Measurements from ENCODE around the gene IP6K2.
"Not testable (repeated sequence)": the region's sequence is repeated elsewhere in the genome, so short reads cannot be mapped to it uniquely, and the experiment has no call there.

Gene IP6K2

GRCh38 chr3:48725185-48725855 is 8.3 kb upstream of the IP6K2 start:
- DNase-seq (ENCODE audit: low read depth): not testable (repeated sequence)

GRCh38 chr3:48723725-48724124 is 6.7 kb upstream of the IP6K2 start:
- DNase-seq (ENCODE audit: low read depth): no peak

- DNase-seq (ENCODE audit: low read depth): not testable (repeated sequence)
Measured at GRCh38 chr3:48723293-48723692, 6.3 kb upstream of the IP6K2 start.

- DNase-seq (ENCODE audit: low read depth): peak; percentile 4
Measured at GRCh38 chr3:48716508-48716981, 476 bp downstream of the IP6K2 start.

DNA sequence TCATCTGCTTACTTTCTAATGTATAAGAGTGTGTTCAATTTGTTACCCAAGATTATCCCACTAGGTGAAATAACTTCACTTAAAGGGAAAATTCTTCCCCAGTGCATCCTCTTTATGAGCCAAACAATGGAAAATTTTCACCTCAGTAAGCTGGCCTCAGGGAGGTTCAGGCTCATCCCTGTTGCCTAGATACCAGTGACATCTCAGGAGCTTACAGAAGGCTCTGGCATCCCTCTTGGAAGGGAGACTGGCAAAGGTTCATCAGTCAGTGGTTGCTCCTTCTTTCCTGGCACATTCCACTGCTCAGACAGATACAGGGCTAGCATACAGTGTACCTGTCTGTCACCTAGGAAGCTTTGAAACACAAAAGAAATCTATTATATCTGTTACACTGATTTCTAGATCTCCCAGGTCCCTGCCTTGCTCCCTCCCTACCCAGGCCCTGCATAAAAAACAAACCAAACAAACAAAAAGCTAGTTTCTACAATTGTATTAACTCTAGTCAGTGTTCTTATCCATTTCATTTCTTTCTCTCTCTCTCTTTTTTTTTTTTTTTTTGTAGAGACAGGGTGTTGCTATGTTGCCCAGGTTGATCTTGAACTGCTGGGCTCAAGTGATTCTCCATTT is 1.7 kb downstream of the IP6K2 start:
- no peak for DNase-seq (ENCODE audit: low read depth)

DNA sequence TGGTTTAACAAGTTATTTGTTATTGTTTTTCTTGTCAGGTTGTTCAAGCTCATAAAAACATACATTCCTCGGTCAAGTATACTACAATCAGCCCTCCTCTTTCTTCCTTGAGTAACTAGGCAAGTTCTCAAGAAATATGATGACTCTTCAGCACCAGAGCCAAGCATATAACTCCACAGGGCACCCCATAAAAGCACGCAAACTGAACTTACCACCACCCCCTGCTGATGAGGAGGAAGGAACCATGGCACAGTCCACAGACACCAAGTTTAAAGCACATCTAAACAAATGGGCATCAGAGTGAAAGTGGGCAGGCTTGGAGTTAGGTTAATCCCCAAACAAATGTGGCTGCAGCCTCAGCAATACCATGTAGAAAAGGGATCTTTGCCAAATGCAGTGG is 5.3 kb downstream of the IP6K2 start:
- no peak for DNase-seq (ENCODE audit: low read depth)

GRCh38 chr3:48709051-48709461 is 8.0 kb downstream of the IP6K2 start:
- no peak for DNase-seq (ENCODE audit: low read depth)

DNA sequence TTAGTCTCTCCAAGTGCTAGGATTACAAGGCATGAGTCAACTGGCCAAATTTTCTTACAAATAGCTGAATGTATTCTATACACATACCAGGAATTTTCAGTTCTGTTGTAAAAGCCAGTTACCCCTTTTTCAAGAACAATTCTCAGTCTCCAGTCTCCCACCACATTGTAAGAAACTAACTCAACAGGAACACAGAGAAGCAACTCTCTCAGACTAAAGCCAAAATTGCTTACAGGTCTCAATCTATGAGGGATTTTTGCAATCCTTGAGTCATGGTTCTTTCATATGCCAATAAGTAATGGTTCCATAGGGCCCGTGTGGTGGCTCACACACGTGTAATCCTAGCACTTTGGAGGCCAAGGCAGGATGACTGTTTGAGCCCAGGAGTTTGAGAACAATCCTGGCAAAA is 8.5 kb downstream of the IP6K2 start:
- DNase-seq (ENCODE audit: low read depth): no peak

DNA sequence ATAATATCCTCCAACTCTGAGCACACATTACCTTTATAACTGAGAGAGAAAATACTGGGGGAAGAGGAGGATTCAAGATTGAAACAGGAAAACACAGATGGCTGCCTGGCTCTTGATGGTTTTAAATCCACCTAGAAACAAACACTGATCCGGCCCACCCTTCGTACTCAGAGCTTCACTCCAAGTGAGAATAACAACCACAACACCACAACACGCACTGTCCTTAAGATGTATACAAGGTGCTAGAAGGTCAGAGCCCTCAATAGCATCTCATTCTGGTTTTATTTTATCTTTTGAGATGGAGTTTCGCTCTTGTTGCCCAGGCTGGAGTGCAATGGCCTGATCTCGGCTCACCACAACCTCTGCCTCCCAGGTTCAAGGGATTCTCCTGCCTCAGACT is 9.9 kb downstream of the IP6K2 start:
- DNase-seq (ENCODE audit: low read depth): no peak

DNA sequence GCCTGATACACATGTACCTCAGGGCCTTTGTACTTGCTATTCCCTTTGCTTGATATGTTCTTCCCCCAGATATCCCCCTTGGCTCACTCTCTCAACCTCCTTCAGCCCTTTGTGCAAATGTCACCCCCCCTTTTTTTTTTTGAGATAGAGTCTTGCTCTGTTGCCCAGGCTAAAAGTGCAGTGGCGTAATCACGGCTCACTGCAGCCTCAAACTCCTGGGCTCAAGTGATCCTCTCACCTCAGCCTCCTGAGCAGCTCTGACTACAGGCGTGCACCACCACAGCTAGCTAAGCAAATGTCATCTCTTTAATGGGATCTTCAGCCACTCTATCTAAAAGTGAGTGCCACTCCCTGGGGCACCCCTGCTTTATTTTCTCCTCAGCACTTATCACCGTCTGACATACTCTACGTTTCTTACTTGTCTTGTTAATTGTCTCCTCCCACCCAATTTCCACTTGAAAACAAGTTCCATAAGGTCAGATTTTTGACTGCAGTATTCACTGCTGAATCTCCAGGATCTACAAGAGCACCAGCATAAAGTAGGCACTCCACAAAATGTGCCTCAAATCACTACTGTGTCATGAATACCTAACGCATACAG is 14.6 kb downstream of the IP6K2 start:
- DNase-seq (ENCODE audit: low read depth): no peak

DNA sequence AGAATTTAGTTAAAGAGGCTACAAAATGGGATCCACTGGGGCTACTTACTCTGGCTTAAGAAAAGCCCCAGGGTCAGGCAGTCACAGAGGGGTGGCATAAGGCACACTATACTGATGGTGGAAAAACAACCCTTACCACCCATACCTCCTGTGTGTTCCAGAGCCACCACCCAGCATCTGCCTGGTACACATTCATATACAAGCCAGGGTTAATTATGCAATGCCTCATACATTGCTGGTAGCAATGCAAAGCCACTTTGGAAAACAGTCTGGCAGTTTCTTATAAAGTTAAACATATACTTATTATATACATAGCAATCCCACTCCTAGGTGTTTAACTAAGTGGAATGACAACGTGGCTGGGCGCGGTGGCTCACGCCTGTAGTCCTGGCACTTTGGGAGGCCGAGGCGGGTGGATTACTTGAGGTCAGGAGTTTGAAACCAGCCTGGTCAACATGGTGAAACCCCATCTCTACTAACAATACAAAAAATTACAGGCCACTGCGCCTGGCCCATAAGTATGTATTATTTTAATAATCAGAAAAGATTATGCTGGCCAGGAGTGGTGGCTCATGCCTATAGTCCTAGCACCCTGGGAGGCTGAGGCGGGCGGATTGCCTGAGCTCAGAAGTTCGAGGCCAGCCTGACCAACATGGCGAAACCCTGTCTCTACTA is 16.2 kb downstream of the IP6K2 start:
- no peak for DNase-seq (ENCODE audit: low read depth)

DNA sequence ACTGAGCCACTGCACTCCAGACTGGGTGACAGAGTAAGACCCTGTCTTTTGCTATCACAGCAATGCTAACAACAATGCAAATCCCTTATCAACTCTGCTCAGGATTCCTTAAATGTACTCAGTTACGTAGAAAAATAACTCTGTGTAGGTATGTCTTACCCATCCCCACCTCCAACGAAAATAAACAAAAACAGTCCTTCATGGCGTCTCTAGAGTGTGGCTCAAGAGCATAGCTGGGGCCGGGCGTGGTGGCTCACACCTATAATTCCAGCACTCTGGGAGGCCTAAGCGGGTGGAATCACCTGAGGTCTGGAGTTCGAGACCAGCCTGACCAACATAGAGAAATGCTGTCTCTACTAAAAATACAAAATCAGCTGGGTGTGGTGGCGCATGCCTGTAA is 18.1 kb downstream of the IP6K2 start:
- no peak for DNase-seq (ENCODE audit: low read depth)

DNA sequence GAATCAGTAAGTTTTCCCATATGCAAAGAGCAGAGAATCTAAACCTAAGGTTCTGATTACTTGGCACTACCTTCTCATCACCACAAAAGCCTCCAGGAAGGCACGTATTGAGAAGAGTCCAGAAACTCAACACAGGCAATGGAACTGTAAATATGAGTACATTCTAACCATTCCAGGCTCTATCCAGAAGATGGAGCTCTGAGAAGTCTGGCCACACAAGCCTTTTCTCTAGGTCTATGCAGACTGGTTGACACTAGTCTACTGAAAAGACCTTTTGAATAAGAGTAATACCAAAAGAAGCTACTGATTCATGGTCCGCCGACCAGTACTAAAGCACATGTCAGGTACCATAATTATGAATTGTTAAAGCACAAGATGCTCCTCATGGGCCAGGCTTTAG is 19.1 kb downstream of the IP6K2 start:
- DNase-seq (ENCODE audit: low read depth): no peak

GRCh38 chr3:48696601-48697000 is 20.4 kb downstream of the IP6K2 start:
- no peak for DNase-seq (ENCODE audit: low read depth)

GRCh38 chr3:48696156-48696555 is 20.9 kb downstream of the IP6K2 start:
- no peak for DNase-seq (ENCODE audit: low read depth)

GRCh38 chr3:48695393-48695753 is 21.6 kb downstream of the IP6K2 start:
- no peak for DNase-seq (ENCODE audit: low read depth)

DNA sequence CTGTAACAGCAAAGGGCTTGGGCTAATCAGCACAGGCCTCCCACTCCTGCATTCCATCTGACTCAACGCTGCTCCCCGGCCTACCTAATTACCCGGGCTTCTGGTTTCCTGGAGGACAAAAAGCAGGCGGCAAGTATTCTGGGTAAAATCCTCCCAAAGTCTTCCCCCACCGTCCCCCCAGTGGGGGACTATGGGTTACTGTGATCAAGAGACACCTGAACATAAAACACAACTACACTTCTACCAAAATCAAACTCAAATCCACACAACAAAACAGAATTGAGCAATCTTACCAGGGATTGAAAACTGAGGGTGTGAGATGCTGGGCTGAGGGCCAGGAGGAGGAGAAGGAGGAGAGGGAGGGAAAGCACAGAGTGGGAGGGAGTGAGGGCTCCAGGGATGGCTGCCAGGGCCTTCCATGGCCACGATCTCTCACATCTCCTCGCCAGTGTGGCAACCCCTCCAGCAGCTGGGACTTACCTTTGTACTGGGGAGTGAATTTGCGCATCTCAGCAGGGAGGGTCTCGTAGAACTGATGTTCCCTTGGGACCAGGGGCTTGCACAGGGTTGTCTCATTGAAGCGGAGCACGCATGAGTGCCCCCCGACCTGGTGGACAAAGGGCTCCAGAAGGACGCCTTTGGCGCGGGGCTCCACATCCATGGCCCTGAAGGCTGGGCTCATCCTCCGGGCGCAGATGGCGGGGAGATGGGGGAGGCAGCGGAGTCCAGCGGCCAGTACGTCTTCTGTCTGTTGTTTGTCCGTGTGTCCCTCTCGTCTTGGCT is 22.2 kb downstream of the IP6K2 start:
- no peak for DNase-seq (ENCODE audit: low read depth)

GRCh38 chr3:48693826-48694225 is 23.2 kb downstream of the IP6K2 start:
- DNase-seq (ENCODE audit: low read depth): no peak

- DNase-seq (ENCODE audit: low read depth): no peak
Measured at GRCh38 chr3:48692551-48692950, 24.5 kb downstream of the IP6K2 start.

DNA sequence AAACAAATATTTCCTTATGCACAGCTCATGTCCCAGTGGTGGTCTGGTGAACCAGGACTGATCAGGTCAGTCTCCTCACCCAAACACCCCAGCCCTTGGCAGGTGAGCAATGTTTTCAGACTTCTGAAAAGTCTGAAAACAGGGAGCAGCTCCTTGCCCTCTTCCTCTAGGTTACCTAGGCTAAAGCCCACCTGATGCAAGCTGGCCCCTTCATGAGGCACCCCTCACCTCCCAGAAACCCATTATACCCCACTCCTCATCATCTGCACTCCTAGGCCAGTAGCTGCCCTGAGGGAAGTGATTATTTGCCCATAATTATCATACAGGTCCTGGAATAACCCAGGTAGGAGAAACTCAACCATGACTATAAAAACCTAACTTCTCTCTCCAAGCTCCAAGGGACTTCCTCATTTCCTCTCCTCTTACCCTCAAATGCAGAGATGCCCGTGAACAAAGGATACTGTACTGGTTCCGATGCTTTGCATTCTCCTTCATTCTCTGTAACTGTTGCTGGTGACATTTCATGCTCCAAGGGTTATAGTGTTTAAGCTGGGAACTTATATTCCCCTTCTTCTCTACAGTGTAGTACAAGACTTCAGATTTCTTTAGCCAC is 26.1 kb downstream of the IP6K2 start:
- no peak for DNase-seq (ENCODE audit: low read depth)

DNA sequence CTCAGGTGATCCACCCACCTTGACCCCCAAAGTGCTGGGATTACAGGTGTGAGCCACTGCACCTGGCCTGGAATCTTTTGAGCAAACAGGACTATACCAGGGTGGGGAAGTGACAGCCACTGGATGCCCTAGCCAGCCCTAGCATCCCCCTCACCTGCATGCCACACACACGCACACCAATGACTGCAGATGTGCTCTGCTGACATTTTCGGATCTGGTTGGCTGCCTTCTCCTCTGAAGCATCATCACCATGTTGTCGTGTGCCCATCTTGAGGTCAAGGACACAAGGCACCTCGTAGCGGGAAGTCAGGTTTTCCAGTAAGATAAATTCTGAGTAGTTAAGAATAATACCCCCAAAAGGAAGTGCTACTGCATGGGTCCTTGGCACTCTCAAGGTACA is 27.6 kb downstream of the IP6K2 start:
- DNase-seq (ENCODE audit: low read depth): no peak

GRCh38 chr3:48688737-48689075 is 28.3 kb downstream of the IP6K2 start:
- no peak for DNase-seq (ENCODE audit: low read depth)
